GM18867 (cell line): ENCODE results near the gene ATP8B4.

Experiments used
- ATAC-seq: cut with Tn5 transposase; IDR thresholded peaks from one replicate; pipeline ENCODE4 v1.9.1; 2021; ENCODE audit warnings: mild to moderate bottlenecking, moderate library complexity; ENCODE audit not compliant: unreplicated experiment

Gene ATP8B4

DNA sequence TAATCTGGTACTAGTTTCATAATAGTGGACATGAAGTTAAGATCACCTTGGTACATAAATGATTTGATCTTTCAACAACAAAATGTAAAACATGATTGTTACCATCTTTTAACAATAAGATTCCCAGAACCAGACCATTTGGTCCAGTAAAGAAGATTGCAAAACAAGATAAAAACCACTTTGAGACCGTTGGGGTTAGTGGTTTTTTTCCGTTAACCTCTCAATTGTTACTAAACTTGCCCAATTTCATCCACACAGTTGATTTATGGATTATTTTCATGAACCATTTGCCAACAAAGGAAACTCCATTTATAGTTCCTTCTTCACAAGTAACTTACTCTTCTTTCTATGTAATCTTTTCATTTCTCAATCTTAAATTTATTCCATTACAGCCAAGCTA, 53.8 kb downstream of the ATP8B4 start:
- no peak for ATAC-seq

DNA sequence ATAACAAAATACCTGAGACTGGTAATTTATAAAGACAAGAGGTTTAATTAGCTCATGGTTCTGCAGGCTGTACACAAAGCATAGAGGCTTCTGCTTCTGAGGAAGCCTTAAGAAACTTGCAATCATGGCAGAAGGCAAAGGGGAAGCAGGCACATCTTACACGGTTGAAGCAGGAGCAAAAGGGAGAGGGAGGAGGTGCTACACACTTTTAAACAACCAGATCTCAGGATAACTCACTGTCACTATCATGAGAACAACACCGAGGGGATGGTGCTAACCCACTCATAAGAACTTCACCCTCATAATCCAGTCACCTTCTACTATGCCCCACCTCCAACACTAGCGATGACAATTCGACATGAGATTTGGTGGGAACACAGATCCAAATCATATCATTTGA, 54.4 kb downstream of the ATP8B4 start:
- ATAC-seq: no peak

DNA sequence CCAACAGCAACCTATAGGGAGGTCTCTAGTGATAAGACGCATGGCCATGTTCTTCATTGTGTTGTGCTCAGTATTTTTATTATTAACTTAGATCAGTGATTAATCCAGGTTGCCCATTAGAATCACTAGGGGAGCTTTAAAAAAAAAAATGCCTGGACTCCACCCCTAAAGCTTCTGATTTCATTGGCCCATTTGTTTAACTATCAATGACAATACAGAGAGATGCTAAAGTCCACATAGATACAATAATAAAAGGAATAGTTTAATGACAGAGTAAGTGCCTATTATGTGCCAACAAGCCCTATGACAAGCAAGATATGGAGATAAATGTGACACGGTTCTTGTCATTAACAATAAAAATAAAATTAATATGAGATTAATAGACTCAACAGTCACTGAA, 55.8 kb downstream of the ATP8B4 start:
- ATAC-seq: no peak

DNA sequence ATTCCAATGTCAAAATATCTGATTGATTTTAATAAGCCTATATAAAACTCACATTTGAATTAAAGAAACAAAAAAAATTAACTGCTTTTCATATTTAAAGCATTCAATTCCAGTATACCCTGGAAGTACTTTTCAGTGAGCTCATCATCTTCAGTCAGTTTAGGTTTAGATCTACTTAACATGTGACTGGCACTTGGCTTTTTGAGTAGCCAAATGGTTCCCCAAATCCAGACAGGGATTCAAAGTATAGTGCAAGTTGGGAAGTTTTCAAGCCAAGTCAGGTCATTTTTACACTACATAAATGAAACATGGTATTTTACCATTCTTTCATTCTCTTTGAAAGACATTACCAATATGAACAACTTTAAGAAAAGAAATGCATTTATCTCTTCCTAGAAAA, 57.5 kb downstream of the ATP8B4 start:
- ATAC-seq: no peak

DNA sequence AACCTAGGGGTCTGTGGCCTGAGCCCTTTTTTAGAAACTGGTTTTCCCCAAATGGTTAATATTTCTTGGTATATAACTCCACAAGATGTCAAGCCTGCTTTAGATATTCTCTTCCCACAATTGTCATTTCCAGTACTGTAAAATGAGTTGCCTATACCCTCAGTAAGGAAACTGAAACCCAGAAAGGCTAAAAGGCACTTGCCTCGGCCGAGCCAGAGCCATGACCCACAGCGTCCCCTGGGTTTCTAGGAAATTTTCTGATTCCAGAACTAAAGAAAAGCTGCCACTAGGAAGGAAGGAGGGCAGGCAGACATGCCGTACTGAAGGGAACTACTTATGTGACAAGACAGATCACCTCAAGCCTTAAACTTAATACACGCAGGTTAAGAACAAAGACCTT, 59.1 kb downstream of the ATP8B4 start:
- ATAC-seq: no peak

DNA sequence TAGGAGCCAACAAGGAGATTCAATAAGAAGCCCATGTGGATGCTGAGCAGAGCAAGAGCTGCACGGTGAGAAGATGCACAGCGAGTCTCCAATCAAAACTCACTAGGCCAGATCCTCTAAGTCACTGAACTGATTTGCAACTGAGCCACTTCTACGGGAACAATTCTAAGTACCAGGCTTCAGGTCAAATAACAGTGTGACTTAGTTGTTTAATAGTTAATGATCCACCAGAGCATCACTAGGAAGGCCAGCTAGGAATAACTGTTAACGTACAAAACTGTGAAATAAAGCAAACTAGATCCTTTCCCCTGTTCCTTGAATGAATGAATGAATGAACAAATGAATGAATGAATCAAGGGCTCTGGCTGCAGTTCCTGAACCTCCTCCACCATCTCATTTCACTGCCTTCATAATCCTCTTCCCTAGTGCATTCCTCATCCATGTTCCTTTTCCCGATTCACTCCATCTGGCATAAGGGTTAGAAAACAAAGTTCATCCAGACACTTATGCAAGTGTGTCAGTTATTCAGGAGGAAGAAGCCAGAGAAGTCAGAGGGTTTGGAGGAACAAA, 59.7 kb downstream of the ATP8B4 start:
- ATAC-seq: no peak

DNA sequence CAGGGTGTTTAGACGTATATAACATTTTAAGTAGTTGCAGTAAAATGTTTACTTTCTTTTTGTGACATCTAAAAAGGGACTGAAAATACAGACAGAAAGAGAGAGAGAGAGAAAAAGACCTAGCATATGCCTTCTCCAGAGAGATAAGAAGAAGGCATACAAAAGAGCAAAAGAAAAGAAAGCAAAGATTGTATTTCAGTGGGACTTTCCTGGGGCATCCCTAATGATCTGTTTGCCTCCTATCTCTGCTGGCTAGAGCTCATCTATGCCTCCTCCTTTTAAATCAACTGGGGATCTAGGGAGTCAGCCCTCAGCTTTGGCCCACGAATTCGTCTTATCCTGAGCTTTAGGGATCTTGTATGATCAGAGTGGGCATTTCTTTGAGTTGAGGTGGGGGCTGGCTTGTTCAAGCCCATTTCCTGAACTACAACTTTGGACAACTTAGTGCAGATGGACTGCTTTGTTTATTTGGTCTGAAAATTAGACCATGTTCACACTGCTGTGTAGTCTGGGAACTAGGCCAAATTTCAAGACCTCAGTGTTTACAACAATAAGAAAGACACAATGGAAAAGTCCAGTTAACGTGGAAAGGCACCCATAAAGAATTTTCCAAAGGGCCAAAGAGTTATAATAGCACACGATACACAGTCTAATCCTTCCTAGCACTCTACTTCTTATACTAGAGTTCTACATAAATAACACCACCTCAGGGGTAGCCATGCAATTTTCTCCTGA, 61.0 kb downstream of the ATP8B4 start:
- ATAC-seq: no peak

DNA sequence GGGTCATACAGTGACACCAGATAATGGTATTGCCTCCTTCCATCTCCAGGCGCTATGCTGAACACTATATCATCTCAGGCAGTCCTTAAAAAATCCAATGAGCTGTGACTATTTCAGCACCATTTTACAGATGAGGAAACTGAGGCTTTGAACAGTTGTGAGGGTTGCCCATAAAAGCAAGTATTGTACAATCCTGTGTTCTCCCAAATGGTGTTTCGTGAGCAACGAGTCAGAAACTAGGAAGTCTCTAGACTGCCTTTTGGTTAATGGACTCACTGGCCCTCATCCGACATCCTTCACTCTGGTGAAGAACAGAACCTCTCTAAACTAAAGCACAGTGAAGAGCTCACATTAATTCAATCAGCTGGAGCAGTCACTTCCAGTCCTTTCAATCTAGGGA, 61.8 kb downstream of the ATP8B4 start:
- no peak for ATAC-seq

DNA sequence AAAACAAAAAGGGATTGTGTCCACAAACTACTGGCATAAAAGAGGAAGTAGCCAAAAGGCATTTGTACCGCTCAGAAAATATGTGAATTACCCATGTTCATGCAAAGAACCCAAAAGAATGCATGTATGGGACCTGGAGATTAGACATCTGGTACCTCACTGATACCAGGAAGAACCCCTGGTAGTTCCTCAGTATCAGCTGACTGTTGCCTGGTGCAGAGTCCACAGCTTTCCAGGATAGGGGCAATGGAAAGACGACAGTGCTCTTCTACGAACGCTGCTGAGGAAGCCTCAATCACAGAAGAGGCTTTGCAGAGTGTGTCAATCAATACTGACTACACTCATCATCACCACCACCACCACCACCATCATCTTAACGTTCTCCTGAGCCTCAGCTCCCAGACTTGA, 63.3 kb downstream of the ATP8B4 start:
- ATAC-seq: no peak

DNA sequence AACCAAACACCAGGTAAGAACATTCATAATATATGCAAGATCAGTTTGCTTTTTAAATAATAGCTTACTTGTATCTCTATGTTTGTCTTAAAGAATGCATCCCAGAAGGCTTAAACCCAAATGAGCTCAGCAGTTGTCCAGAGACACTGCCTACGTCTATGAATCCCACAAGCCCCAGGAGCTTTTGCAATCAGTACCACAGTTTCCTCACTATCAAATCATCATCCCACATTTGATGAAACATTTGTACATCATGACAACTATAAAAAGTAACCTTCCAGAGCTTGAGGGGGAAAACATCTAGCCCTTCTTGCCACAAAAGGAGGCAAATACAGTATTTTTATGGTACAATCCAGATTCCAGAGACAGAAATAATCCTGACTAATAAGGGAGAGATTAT, 63.7 kb downstream of the ATP8B4 start:
- no peak for ATAC-seq

DNA sequence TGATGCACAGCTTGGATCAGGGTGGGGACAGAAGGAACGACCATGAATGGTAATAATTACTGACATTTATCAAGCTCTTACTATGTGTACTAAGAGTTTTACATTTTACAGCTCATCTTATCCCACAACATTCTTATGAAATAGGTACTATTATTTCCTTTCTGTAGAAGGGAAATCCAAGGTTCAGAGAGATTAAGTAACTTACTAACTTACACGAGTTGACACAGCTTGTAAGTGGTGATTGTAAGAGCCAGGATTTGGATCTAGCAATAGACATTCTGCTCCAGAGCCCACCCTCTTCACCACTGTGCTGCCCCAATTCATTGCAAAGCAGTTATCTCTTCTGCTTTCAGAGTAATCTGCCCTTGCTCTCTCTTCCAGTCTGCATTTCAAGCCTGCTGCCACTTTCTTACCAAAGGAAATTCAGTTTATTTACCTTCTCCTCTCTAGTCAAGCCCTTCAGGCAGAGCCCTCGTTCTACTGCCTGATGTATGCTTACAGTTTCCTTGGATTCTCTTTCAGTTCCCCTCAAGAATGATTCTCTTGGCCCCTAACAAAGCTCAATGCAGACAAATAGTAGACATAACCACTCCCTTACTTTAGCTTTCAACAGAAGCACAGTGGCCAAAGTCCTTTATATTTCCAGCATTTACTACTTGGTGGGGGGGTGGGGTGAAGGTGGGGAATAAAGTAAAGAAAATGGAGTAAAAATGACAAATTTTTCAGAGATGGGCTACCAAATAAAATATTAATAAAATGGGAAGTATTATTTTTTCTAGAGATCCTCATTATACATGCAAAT, 65.8 kb downstream of the ATP8B4 start:
- ATAC-seq: no peak

DNA sequence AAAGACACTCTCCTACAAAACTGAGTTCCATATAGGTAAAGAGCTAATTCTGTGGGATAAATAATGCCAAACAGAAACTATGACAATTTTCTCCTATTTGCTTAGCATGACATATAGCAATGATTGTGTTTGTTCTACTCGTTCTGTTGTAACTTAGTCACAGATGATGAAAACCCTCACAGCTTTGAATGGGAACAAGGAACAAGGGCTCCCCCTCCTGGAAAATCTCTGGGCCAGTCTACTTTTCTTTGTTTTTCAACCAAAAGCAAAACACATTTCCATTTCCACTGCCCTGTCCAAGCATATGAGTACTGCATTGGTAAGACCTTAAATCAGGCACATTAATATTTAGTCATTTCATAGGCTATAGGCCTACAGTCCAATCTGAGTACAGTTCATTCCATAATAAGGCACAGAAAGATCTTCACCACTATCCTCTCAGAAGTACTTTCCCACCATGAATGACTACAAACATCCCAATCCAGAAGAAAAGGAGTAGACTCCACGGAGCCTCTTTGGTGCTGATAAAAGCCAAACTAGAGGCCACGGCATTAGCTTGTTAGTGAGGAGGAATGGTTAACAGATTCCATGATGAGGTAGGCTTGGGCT, 67.1 kb downstream of the ATP8B4 start:
- ATAC-seq: no peak

DNA sequence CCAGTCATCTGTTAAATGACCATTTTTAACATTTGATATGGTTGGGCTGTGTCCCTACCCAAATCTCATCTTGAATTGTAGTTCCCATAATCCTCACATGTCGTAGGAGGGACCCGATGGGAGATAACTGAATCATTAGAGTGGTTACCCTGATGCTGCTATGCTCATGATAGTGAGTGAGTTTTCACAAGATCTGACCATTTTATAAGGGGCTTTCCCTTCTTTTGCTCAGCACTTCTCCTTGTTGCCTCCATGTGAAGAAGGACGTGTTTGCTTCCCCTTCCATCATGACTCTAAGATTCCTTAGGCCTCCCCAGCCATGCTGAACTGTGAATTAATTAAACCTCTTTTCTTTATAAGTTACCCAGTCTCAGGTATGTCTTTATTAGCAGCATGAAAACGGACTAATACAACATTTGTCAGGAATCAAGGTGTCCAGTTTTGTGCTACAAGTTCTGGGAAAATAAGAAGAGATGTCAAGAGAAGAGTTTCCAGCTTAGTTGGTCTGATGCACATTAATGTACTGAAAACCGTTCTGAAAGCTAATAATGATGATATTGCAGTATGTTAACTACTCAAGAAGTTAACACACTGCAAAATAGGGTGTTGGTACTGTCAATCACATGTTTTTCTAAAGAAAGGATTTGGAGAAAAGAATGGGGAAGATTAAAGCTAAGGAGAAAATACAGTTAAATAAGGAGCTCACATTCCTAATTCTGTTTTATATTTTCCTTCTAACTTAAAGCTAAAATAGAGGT, 67.9 kb downstream of the ATP8B4 start:
- ATAC-seq: no peak

DNA sequence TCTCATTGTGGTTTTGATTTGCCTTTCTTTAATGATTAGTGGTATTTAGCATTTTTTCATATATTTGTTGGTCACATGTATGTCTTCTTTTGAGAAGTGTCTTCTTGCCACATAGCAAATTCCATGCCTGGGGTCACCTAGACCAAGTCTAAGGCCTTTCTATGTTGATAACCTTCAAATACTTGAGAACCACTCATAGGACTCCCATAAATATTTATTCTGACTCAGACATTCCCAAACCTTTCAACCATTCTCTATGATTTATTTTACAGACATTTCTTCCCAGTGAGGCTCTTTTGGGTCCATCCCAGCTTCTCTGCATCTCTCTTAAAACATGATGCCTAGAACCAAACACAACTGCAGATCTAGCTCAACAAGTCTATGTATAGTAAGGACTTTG, 69.2 kb downstream of the ATP8B4 start:
- ATAC-seq: no peak

DNA sequence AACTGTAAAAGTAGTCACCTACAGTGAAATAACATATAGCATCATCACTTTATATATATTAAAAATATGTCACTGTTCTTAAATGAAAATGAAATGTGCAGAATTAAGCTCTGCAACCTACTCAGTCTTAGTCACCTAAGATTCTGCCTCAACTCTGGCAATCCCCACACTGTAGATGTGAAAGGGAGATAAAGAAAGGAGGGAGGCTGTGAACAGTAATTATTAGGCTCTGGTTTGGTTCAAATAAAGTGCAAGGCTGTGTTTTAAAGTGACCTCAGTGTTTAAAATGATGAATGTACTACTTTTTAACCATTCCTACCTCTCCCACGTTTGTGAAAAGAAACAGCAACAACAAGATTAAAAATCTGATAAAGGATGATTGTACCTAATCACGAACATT, 72.2 kb downstream of the ATP8B4 start:
- no peak for ATAC-seq

DNA sequence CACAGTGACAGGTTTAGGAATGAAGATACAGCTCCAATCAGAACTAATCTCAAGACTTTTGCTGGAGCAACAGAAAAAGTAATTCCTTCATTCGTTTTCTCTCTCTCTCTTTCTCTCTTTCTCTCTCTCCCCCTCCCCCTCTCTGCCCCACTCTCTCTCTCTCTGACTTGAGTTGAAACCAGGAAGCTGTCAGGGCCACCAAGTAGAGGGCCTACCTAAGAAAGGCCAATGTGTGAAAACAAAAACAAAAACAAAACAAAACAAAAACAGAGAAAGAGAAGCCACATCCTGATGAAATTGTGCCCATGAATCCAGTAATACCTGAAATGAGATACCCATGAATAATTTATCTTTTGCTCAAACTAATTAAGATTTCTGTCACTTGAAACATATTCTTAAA, 72.9 kb downstream of the ATP8B4 start:
- peak; percentile 92 for ATAC-seq

DNA sequence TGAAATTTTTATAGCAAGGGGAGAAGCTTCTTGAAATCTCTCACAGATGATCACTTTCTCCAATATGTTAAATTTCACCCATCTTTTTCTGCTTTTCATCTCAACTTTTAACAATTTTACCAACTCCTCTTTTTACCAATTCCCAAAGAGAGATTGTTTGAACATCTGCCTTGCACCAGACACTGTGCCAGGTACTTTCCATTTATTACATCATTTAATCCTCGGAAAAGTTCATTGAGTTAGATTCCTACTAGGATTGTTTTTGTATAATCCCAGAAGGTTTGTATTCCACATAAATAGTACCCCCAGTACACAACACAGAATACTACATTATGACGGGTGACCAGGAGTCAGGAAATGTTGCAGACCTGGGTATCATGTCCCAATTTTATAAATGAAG, 74.1 kb downstream of the ATP8B4 start:
- ATAC-seq: no peak

DNA sequence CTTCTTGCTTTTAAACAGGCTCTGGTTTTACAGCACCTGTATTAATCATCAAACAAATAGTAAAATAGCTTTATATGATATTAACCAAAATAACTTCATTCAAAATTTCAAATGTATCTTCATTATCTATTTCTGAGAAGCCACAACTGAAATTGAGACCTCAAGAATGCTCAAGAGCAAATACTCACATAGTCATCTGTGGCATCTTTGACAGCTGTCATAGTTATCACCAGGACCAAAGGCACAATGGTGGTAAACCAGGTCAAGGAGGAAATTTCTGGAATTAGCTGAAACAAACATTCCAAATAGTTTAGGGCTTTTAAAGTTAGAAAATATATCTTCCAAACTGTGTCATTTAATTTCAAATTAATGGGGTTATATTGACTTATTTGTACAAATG, 74.6 kb downstream of the ATP8B4 start:
- ATAC-seq: no peak

DNA sequence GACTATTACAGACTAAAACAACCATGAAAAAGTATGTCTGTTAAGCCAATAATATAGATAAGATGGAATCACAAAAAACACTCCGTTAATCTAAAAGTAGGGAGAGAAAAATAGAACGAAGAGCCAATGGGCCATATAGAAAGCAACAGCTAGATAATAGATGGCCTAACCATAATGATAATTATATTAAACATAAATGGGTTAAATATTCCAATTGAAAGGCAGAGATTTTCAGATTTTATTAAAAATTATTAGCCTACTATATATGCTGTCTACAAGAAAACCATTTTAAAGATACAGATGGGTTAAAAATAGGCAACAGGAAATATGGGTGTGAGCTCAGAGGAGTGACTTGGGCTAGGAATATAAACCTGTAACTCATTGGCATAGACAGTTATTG, 76.3 kb downstream of the ATP8B4 start:
- ATAC-seq: no peak

DNA sequence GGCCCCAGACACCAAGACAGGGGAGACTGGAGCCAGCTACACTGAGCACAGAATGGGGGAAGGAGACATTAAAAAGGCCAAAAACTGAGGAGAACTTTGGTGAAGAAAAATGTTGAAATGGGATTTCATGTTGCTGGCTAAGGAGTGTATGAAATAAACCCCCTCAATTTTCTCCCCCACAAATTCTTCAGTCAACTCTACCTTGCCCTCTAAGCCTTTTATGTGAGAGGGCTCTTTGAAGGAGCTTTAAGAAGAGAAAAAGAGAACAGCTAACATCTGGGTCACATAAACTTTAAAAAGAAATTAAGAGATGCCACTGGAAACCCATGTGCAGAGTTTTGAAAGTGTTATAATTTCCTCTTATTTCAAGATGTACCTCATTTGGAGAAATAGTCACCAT, 88.6 kb downstream of the ATP8B4 start:
- no peak for ATAC-seq

DNA sequence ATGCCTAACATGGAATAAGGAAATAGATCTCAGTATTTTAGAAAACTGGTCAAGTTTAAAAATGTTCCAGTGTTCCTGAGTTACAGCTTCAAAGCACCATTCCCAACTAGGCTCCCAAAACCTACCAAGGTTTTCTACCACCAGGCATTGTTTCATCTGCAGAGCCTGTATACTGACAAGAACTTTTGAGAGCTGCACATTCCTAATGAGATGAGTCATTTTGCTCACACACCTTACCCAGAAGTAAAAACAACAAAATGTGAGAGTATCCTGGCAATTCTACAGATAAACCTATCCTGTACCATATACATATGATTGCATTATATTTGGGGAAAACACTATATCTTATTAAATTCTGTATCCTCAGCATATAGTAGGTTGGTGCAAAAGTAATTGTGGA, 90.7 kb downstream of the ATP8B4 start:
- no peak for ATAC-seq
